NCI-H345 (cell line): ENCODE data around the gene COL19A1.
"Not testable (repeated sequence)": the region's sequence is repeated elsewhere in the genome, so short reads cannot be mapped to it uniquely, and the experiment has no call there.

Source experiments
- DNase-seq: peaks from one replicate; lab custom pipeline; 2025; lab: John Stamatoyannopoulos, UW

Gene COL19A1

GRCh38 chr6:69866770-69867638, 648 bp downstream of the COL19A1 start:
- DNase-seq, result peak; percentile 49

GRCh38 chr6:69867639-69867976, 1.3 kb downstream of the COL19A1 start:
- no peak for DNase-seq

GRCh38 chr6:69868252-69868804, 2.0 kb downstream of the COL19A1 start:
- no peak for DNase-seq

GRCh38 chr6:69868961-69869360, 2.6 kb downstream of the COL19A1 start:
- no peak for DNase-seq

- no peak for DNase-seq
These were observed 4.8 kb downstream of the COL19A1 start for GRCh38 chr6:69871107-69871506.

- DNase-seq, result no peak
These were observed 6.9 kb downstream of the COL19A1 start for GRCh38 chr6:69873291-69873690.

GRCh38 chr6:69875715-69876114, 9.4 kb downstream of the COL19A1 start:
- no peak for DNase-seq

GRCh38 chr6:69878795-69879194, 12.4 kb downstream of the COL19A1 start:
- no peak for DNase-seq

- no peak for DNase-seq
These were observed 14.2 kb downstream of the COL19A1 start for GRCh38 chr6:69880601-69881000.

- no peak for DNase-seq
These were observed 15.2 kb downstream of the COL19A1 start for GRCh38 chr6:69881322-69882151.

- DNase-seq, result no peak
These were observed 17.2 kb downstream of the COL19A1 start for GRCh38 chr6:69883551-69883950.

- no peak for DNase-seq
These were observed 17.9 kb downstream of the COL19A1 start for GRCh38 chr6:69884231-69884630.

GRCh38 chr6:69887026-69887425, 20.7 kb downstream of the COL19A1 start:
- no peak for DNase-seq

- no peak for DNase-seq
These were observed 21.5 kb downstream of the COL19A1 start for GRCh38 chr6:69887714-69888345.

GRCh38 chr6:69888482-69889233, 22.3 kb downstream of the COL19A1 start:
- DNase-seq, result no peak

GRCh38 chr6:69889234-69889974, 23.0 kb downstream of the COL19A1 start:
- DNase-seq, result not testable (repeated sequence)

GRCh38 chr6:69892561-69892960, 26.2 kb downstream of the COL19A1 start:
- DNase-seq, result not testable (repeated sequence)

- not testable (repeated sequence) for DNase-seq
These were observed 26.9 kb downstream of the COL19A1 start for GRCh38 chr6:69893266-69893665.

GRCh38 chr6:69894578-69895347, 28.4 kb downstream of the COL19A1 start:
- DNase-seq, result no peak

GRCh38 chr6:69895396-69895795, 29.0 kb downstream of the COL19A1 start:
- no peak for DNase-seq
